Measurements from ENCODE around the gene GSX1. TPM values are rescaled to one million over a fixed set of nuclear protein-coding genes. Genes with fewer than 3 reads are reported as not detected.

GSX1 gene
- total RNA-seq, 2 experiments from 2014 or later = not detected

DNA sequence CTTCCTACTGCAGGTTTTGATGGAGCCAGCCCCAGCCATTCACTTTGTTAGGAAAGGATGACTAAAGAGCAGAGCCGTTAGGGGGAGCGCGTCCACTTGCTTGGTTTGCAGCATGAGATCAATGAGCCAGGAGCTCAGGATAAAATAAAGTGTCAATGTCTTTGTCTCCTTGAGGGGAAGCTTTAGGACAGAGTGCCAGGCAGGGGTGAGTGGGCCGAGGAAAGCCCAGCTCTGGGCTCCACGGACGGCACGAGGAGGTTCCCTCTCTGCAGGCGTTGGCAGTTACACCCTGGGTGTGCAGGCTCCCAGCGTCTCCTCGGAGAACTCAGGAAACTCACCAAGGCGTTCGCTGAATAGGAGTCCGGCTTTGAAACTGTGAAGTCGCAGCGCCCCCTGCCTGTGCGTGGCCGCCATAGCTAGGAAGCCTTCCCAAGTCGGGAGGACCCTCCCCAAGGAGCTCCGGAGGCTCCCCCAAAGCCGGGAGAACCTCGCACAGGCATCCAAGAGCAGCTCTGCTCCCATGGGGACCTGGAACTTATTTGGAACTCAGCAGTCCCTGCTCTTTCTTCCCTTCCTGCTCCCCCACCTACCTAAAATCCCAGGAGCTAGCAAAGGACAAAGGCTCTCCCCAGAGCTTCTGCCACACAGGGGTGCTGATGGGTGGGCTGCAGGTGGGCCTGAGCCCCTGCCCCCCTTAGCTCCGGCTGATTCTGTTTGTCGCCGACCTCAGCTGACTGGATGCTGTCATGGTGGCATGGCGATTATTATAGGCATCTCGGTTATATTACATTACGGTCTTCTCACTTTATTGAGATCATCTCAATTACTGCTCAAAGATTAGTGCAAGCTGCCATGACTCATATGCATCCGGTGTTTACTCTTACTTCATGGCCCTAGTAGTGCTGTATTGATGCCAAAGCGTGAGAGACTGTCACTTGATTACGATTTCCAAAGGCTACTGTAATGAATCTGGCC, 34.4 kb downstream of the GSX1 start:
- POLR2A ChIA-PET = interaction anchor here (0.5 to 0.7 kb wide), 2 partner anchors 46 to 207 kb away, joined by 3 to 5 read pairs; no protein-coding TSS in a partner anchor
- CTCF ChIA-PET = interaction anchor here (0.6 to 5.7 kb wide), 37 partner anchors 10 to 694 kb away, joined by 3 to 41 read pairs (median 4); partner anchors contain the start of genes GSX1 and URAD

DNA sequence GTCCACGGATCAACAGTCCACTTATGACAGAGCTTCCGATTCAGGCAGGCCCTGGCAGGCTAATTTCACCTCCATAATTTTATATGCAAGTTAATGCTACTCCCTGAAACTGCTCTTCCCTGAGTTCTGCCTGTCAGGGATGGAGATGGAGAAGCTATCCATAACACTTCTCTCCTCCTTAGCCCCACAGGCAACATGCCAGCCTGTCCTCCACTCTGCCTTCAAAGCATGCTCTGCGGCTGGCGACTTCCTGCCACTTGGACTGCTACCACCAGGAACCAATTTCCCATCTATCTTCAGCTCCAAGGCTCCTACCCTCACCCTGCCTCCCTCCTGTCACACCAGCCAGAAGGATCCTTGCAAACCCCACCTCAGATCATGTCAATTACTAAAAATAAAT, 35.4 kb downstream of the GSX1 start:
- CTCF ChIA-PET = interaction anchor here (0.6 to 5.7 kb wide), 9 partner anchors 12 to 489 kb away, joined by 3 to 41 read pairs (median 4); partner anchors contain the start of gene URAD
- POLR2A ChIA-PET = interaction anchor here (0.6 kb wide), 1 partner anchor 254 kb away, joined by 8 read pairs; no protein-coding TSS in a partner anchor

DNA sequence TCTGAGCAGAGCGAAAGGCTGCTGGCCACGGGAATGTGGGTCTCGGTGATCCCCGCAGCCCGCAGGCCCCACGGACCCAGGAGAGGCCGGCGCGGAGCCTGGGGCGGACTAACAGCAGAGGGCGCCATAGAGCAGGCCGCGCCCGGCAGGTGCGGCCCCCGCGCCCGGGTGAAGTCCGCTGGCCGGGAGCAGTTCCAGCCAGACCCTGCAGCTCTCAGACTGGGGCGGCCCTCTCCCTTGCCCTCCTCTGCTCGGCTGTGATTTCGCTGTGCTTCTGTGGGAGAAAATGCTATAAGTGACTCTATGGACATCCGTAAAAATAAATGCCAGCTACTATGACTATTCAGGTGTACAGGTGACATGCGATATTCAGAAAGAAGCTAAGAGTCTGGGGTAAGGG, 37.7 kb downstream of the GSX1 start:
- ChIA-PET POLR2A (no interaction called here), CTCF (interaction anchor here (0.7 to 5.7 kb wide), 20 partner anchors 10 to 828 kb away, joined by 3 to 41 read pairs (median 4); no protein-coding TSS in a partner anchor)

DNA sequence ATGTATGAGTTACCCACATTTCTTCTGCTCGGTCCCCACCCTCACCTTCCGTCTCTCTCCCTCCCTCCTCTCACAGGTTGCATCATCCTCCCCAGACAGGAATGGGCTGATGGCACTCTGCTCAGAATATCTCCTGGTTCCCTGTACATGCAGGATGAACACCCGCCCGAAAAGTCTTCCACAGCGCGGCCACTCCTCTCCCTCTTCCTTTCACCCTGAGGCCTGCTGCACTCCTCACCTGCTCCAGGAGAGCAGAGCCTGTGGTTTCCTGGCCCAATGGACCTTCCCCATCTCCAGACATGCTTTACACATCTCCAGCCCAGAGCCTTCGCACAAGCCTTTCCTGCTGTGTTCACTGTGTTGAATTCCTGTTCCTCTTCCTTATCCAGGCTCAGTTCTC, 40.9 kb downstream of the GSX1 start:
- ChIA-PET CTCF (no interaction called here), POLR2A (no interaction called here)

DNA sequence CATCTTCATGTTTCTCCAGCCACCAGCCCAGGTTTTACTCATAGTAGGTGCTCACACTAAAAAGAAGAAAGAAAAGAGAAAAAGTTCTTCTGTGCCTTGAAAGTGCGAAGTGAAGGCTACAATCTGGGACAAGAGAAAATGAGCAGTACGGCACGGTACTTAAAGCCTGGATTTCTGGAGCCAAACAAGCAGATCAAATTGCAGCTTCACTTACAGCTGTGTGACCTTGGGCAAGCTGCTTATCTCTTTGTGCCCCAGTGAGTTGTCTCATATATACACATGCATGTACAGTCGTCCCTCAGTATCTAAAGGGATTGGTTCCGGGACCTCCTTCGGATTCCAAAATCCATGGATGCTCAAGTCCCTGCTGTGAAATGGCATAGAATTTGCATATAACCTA, 41.8 kb downstream of the GSX1 start:
- CTCF ChIA-PET = no interaction called here

DNA sequence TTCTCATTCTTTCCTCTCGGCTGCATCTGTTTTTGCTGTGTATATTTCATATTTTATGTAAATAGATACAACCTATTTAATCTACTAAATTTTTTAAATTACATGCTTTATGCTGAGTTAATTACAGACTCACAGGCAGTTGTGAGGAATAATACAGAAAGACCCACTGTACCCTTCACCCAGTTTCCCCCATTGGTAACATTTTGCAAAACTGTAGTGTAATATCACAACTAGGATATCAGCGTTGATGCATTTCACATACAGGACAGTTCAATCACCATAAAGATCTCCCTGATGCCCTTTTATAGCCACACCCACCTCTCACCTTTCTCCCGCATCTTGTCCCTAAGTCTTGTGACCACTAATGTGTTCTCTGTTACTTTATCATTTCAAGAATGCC, 43.5 kb downstream of the GSX1 start:
- POLR2A ChIA-PET = interaction anchor here (0.6 kb wide), 1 partner anchor 238 kb away, joined by 3 read pairs; no protein-coding TSS in a partner anchor
- CTCF ChIA-PET = no interaction called here

More for the DNA sequence above, 41.8 kb downstream of the GSX1 start:
- POLR2A ChIA-PET = no interaction called here

DNA sequence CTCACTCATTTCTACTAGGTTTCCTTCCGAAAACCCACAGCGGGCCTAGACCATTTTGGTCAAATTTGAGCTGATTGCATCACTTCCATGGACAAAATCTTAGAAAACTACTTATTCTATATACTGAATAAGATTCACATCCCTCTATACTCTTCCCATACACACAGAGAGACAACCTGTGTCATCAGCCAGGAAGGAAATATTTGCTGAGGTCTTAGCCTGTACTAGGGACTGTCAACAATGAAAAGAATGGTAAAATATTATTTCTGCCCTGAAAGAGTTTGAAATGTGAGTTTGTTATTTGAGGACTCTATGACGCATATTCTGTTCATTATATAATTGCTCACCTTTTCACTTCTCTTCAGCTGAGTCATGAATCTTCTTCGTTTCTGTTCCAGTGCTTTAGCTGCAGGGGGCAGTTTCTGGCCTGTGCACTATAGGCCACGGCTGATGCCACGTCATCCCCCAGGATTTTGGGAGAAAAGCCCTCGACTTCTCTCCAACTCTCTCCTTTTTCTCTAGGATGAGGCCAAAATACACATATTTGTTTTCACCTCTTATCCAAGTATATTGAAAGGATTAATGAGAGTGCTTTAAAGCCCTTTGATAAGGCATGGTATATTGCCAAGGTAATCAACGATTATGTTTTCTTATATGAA, 47.7 kb downstream of the GSX1 start:
- ChIA-PET POLR2A (no interaction called here), CTCF (interaction anchor here (0.7 to 0.9 kb wide), 2 partner anchors 9 to 13 kb away, joined by 3 to 4 read pairs; no protein-coding TSS in a partner anchor)

DNA sequence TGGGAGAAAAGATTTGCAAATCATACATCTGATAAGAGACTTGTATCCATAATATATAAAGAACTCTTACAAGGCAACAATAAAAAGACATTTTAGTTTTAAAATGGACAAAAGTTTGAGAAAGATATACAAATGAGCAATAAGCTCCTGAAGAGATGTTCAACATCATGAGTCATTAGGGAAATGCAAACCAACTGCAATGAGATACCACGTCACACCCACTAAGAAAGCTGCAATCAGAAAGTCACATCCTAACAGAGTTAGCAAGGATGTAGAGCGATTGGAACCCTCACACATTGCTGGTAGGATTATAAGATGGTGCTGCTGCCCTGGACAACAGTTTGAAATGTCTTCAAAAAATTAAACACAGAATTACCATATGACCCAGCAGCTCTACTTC, 50.3 kb downstream of the GSX1 start:
- ChIA-PET CTCF (interaction anchor here (1.9 kb wide), 1 partner anchor 16 kb away, joined by 4 read pairs; no protein-coding TSS in a partner anchor), POLR2A (no interaction called here)

Other genes with a start within 250 kb of the GSX1 start
- 1 to 10 TPM; 4.3 to 4.4 TPM for gene LNX2, start 172.0 kb upstream of the GSX1 start, total RNA-seq
- 100 to 1,000 TPM; 131 to 135 TPM for gene POLR1D, start 170.6 kb upstream of the GSX1 start, total RNA-seq
- gene PDX1, start 127.5 kb downstream of the GSX1 start, total RNA-seq = not detected
- not detected for gene CDX2, start 176.8 kb downstream of the GSX1 start, total RNA-seq
- gene URAD, start 196.2 kb downstream of the GSX1 start, total RNA-seq = not detected